ENCODE results near the gene CALM1.

Gene CALM1

DNA sequence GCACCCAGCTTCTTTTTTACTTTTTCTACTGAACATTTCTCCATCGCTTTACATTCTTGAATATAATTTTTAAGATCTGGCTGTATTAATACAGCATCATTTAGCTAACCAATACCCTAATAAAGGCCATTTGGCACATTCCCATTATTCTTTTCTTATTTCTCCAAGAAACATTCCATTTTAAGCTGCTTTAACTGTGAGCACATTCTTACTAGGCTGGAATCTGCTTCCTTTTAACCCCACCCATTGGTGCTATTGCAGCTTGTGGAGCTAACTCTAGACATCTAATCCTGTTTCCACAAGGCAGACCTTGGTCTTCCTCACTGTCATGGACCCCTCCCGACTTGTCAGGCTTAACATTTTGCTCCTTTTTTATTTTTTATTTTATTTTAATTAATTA is 15.2 kb downstream of the CALM1 start:
- DNase-seq = no peak

DNA sequence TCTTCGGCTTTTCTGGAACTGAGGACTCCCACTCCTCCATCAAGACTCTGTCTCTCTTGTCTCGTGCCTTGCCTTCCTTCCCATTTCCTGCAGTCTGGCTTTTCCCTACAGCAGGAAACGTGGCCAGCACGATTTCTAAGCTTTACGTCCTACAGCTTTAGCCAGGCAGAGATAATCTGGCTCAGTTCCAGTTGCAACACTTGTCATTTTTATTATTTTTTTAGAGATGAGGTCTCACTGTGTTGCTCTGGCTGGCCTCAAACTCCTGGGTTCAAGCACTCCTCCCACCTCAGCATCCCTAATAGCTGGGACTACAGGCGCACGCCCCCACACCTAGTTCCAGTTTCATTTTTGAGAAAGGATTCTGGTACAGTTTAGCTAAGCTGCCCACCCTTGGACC is 19.9 kb downstream of the CALM1 start:
- no peak for DNase-seq

- no peak for DNase-seq
These were observed 21.2 kb downstream of the CALM1 start for GRCh38 chr14:90418053-90418452.

- DNase-seq = no peak
These were observed 22.4 kb downstream of the CALM1 start for GRCh38 chr14:90419200-90419599.

DNA sequence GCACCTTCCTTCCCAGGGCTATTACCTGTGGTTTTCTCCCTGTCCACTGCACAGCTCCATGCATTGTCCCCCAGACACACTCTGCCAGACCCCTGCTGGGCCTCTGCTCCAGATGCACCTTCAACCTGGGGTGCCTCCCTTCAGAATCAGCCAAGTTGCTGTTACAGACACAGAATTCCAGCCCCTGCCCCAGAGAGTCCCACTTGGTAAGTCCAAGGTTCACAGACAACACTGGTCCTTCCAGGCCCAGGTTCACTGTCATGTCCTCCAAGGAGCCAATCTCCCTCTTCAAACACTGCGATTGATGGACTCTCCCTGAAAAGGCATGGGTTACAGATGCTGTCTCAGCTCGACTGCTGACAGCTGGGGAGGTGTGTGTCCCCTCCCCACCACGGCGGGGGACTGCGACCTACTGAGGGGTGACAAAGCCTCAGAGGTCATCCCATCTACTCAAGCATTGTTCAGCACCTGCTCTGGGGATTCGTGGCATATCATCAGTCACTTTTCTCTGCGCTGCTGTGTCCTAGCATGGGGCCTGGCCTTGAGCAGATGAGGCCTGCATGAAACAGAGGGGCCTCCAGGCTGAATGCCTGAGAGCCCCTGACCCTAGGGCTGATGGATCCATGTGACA is 24.3 kb downstream of the CALM1 start:
- no peak for DNase-seq

- no peak for DNase-seq
These were observed 24.8 kb downstream of the CALM1 start for GRCh38 chr14:90421632-90422020.

- DNase-seq = no peak
These were observed 26.3 kb downstream of the CALM1 start for GRCh38 chr14:90423166-90423565.

DNA sequence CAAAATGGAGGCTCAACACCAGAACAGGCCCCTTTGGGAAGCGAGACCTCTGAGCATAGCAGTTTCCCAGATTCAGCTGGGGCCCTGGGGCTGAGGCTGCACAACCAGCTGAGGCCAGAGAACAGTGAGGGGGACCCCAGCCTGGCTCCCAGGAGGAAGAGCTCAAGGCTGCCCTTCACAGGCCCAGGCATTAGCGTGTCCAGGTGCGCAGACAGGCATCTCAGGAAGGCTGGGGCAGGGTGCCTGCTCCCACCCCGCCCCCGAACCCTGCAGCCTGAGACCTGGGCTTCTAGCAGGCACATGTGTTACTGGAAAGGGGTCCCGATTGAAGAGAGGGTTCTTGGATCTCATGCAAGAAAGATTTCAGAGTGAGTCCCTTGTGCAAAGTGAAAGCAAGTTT is 27.2 kb downstream of the CALM1 start:
- DNase-seq = no peak

GRCh38 chr14:90424686-90425372 is 28.0 kb downstream of the CALM1 start:
- DNase-seq = no peak

GRCh38 chr14:90425373-90425879 is 28.6 kb downstream of the CALM1 start:
- no peak for DNase-seq

GRCh38 chr14:90426031-90426540 is 29.3 kb downstream of the CALM1 start:
- DNase-seq = no peak

- DNase-seq = no peak
These were observed 29.8 kb downstream of the CALM1 start for GRCh38 chr14:90426663-90427062.

- DNase-seq = no peak
These were observed 31.1 kb downstream of the CALM1 start for GRCh38 chr14:90427848-90428426.

DNA sequence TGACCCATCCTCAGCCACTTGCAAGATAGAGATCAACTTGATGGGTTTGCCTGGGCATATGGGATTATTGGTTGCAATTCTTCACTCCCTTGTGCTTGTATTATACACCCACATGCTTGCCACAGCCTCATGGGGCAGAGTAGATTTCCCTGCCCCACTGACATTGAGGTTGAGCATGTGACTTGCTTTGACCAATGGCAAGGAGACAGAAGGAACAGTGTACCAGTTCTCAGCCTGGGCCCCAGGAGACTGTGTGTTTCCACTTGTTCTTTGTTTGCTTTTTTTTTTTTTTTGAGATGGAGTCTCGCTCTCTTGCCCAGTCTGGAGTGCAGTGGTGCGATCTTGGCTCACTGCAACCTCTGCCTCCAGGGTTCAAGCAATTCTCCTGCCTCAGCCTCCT is 31.8 kb downstream of the CALM1 start:
- no peak for DNase-seq

GRCh38 chr14:90429236-90429635 is 32.4 kb downstream of the CALM1 start:
- no peak for DNase-seq

- no peak for DNase-seq
These were observed 32.9 kb downstream of the CALM1 start for GRCh38 chr14:90429754-90430153.

- DNase-seq = no peak
These were observed 37.7 kb downstream of the CALM1 start for GRCh38 chr14:90434370-90435020.

- no peak for DNase-seq
These were observed 42.0 kb downstream of the CALM1 start for GRCh38 chr14:90438841-90439240.

DNA sequence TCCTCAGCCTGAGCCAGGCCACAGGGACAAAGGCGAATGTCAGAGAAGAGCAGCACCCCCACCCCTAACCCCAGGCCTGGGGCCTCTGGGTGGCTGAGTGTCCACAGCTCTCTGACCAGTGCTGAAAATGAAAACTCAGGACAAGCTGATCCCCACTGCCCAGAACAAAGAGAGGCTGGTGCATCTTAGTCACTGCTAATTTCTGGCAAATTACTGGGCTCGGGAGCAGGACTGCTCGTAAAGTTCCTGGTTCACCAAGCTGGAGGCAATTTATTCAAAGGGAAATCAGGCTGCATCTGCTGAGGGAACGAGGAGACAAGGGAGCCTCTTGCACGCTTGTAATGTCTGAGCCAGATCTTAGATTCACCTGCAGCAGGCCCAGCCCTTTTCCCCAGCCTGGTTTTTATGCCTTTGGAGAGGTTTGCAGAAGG is 43.2 kb downstream of the CALM1 start:
- no peak for DNase-seq

- no peak for DNase-seq
These were observed 43.8 kb downstream of the CALM1 start for GRCh38 chr14:90440592-90440991.

- DNase-seq = no peak
These were observed 45.6 kb downstream of the CALM1 start for GRCh38 chr14:90442388-90442787.

DNA sequence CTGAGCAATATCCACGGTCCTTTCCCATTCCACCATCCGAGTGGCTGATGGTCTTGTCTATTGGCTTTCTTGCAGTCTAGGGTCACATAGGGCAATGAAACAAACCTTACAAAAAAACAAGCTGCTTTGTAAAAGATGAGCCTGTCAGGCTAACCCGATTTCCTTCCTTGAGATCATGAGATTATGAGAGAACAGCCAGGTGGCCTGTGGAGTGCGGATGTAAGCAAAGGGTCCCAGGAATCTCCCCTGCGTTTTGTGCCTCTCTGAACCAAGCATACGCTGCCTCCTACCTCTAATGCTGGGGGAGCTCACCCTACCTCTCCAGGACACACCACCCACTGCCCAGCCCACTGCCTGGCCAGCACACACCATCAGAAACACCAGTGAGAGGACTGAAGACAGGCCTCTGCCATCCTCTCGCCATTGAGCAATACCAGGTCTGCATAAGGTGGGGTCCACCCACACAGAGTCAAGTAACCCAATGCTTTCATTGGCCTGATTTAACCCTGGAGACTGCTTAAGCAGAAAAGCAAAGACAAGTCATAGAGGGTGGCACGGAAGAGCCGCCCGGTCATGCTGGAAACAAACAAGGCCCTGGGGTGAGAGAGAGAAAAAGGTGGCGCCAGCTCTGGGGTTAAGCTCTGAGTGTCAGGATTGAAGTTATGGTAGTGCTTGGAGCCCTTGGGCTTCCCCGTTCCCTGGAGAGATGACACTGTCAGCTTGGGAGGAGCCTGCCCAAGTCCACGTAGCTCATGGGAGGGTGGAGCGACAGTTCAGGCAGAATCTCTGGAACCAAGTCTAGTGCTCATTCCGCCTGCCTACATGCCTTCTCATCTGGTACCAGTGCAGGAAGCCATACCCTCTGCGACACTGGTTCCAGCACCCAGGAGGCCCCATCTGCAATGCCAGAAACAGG is 46.6 kb downstream of the CALM1 start:
- DNase-seq = no peak
